ENCODE results near the gene ATAT1. TPM values are rescaled to one million over a fixed set of nuclear protein-coding genes. Genes with fewer than 3 reads are reported as not detected.

Gene ATAT1
- total RNA-seq, 1 experiment from 2014 or later, result 19.3 TPM

DNA sequence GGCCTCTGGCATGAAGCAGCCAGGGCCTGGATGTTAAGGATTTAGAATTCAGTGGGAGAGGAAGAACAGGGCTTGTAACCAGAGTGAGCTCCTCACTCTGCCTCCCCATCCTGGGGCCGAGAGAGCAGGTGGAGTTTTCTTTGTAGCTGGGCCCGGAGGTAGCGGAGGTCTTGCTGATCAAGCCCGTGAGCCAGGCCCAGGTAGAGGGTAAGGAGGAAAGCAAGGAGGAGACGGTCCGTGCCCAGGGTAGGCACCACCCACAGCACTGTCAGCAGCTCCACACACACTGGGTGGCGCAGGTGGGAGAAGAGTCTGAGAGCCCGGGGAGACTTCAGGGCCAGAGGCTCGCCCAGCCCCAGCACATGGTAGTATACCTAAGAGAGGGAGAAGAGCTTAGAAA lies 61.9 kb downstream of the ATAT1 start (continued):
- TF ChIP-seq CREM (CRISPR knock-in tag; IDR thresholded peaks at IDR 0.05) (no peak), ZNF232 (CRISPR knock-in tag; IDR thresholded peaks at IDR 0.05) (no peak), OVOL2 (CRISPR knock-in tag; IDR thresholded peaks at IDR 0.05; ENCODE audit: borderline replicate concordance) (no peak), EMX1 (CRISPR knock-in tag; IDR thresholded peaks at IDR 0.05) (no peak), ZNF263 (CRISPR knock-in tag; IDR thresholded peaks at IDR 0.05; ENCODE audit: low read depth) (no peak), GABPB1 (CRISPR knock-in tag; IDR thresholded peaks at IDR 0.05) (no peak)
- TF ChIP-seq, protein P1, sequence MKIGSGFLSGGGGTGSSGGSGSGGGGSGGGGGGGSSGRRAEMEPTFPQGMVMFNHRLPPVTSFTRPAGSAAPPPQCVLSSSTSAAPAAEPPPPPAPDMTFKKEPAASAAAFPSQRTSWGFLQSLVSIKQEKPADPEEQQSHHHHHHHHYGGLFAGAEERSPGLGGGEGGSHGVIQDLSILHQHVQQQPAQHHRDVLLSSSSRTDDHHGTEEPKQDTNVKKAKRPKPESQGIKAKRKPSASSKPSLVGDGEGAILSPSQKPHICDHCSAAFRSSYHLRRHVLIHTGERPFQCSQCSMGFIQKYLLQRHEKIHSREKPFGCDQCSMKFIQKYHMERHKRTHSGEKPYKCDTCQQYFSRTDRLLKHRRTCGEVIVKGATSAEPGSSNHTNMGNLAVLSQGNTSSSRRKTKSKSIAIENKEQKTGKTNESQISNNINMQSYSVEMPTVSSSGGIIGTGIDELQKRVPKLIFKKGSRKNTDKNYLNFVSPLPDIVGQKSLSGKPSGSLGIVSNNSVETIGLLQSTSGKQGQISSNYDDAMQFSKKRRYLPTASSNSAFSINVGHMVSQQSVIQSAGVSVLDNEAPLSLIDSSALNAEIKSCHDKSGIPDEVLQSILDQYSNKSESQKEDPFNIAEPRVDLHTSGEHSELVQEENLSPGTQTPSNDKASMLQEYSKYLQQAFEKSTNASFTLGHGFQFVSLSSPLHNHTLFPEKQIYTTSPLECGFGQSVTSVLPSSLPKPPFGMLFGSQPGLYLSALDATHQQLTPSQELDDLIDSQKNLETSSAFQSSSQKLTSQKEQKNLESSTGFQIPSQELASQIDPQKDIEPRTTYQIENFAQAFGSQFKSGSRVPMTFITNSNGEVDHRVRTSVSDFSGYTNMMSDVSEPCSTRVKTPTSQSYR (CRISPR knock-in tag; IDR thresholded peaks at IDR 0.05), result no peak
- TF ChIP-seq, protein P2, sequence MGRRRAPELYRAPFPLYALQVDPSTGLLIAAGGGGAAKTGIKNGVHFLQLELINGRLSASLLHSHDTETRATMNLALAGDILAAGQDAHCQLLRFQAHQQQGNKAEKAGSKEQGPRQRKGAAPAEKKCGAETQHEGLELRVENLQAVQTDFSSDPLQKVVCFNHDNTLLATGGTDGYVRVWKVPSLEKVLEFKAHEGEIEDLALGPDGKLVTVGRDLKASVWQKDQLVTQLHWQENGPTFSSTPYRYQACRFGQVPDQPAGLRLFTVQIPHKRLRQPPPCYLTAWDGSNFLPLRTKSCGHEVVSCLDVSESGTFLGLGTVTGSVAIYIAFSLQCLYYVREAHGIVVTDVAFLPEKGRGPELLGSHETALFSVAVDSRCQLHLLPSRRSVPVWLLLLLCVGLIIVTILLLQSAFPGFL (CRISPR knock-in tag; IDR thresholded peaks at IDR 0.05; ENCODE audit: borderline replicate concordance), result no peak
- TF ChIP-seq, protein P3, sequence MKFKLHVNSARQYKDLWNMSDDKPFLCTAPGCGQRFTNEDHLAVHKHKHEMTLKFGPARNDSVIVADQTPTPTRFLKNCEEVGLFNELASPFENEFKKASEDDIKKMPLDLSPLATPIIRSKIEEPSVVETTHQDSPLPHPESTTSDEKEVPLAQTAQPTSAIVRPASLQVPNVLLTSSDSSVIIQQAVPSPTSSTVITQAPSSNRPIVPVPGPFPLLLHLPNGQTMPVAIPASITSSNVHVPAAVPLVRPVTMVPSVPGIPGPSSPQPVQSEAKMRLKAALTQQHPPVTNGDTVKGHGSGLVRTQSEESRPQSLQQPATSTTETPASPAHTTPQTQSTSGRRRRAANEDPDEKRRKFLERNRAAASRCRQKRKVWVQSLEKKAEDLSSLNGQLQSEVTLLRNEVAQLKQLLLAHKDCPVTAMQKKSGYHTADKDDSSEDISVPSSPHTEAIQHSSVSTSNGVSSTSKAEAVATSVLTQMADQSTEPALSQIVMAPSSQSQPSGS (CRISPR knock-in tag; IDR thresholded peaks at IDR 0.05; ENCODE audit: borderline replicate concordance, low read depth), result no peak
- TF ChIP-seq, protein P4, sequence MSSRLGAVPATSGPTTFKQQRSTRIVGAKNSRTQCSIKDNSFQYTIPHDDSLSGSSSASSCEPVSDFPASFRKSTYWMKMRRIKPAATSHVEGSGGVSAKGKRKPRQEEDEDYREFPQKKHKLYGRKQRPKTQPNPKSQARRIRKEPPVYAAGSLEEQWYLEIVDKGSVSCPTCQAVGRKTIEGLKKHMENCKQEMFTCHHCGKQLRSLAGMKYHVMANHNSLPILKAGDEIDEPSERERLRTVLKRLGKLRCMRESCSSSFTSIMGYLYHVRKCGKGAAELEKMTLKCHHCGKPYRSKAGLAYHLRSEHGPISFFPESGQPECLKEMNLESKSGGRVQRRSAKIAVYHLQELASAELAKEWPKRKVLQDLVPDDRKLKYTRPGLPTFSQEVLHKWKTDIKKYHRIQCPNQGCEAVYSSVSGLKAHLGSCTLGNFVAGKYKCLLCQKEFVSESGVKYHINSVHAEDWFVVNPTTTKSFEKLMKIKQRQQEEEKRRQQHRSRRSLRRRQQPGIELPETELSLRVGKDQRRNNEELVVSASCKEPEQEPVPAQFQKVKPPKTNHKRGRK (CRISPR knock-in tag; IDR thresholded peaks at IDR 0.05; ENCODE audit: borderline replicate concordance), result no peak
- TF ChIP-seq, protein P5, sequence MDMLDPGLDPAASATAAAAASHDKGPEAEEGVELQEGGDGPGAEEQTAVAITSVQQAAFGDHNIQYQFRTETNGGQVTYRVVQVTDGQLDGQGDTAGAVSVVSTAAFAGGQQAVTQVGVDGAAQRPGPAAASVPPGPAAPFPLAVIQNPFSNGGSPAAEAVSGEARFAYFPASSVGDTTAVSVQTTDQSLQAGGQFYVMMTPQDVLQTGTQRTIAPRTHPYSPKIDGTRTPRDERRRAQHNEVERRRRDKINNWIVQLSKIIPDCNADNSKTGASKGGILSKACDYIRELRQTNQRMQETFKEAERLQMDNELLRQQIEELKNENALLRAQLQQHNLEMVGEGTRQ (CRISPR knock-in tag; IDR thresholded peaks at IDR 0.05), result no peak

DNA sequence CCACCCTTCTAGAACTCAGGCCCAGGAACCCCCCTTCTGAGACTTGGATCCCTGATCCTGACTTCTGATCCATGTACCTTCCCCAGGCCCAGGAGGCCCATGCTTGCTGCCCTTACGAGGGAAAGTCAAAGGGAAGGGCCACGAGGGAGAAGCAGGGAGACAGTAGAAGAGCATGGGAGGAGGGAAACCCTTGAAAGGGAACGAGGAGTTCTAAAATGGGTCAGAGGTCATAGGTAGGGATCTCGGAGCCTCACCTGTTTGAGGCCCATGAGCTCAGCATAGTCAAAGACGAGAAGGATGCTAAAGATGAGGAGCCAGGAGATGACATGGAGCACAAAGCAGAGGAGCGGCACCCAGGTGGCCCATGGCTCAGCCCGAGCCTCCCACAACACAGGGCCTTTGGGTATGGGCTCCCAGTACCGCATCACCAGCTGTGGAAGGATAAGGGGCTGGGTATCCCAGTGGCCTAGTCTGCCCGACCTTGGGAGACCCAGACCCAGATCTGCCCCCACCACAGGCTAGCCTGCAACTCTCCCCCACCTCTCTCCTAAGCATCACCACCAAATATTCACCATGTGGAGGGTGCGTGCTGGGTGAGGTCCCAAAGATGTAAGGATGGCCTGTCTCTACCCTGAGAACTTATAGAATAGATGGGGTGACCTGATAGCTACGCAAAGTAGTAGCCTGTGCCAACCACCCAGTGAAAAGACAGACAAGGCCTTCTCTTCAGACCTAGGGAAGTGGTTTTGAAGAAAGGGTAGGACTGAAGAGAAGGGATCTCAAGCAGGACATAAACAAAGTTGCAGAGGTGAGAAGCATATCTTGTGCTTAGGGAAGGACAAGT lies 62.6 kb downstream of the ATAT1 start:
- Mint-ChIP-seq H3K27me3 (ENCODE audit: low read depth) (no peaks in the 10 kb centered on the region), H3K27ac (no peak overlapping the region), H3K36me3 (peaks cover 3% of the 10 kb centered on the region; the same call in 1 of the 2 replicates), H3K9me3 (no peaks in the 10 kb centered on the region), H3K4me1 (peaks cover 56% of the 10 kb centered on the region), H3K4me3 (peak overlapping the region; percentile 93)
- ChIA-PET CTCF (interaction anchor here (2.3 to 4.0 kb wide), 4 partner anchors 10 to 33 kb away, joined by 8 to 49 read pairs (median 28); no protein-coding TSS in a partner anchor), POLR2A (interaction anchor here (2.6 kb wide), 1 partner anchor 191 kb away, joined by 5 read pairs; no protein-coding TSS in a partner anchor)
- TF ChIP-seq, protein P6, sequence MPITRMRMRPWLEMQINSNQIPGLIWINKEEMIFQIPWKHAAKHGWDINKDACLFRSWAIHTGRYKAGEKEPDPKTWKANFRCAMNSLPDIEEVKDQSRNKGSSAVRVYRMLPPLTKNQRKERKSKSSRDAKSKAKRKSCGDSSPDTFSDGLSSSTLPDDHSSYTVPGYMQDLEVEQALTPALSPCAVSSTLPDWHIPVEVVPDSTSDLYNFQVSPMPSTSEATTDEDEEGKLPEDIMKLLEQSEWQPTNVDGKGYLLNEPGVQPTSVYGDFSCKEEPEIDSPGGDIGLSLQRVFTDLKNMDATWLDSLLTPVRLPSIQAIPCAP (CRISPR knock-in tag; IDR thresholded peaks at IDR 0.05), result 0 out of 2 replicates have a peak, but pooled peaks have one; percentile 18
- TF ChIP-seq TEAD1 (CRISPR knock-in tag; IDR thresholded peaks at IDR 0.05) (no peak), ATF1 (CRISPR knock-in tag; IDR thresholded peaks at IDR 0.05) (no peak), CREM (CRISPR knock-in tag; IDR thresholded peaks at IDR 0.05) (no peak)
- no peak for DNase-seq (ENCODE audit: low spot score)
- ATAC-seq, result no peak

Measured in WTC11 (cell line).